SU-DHL-6 (cell line): ENCODE measurements around the gene LETM1.

Experiments used
- H2AFZ ChIP-seq: fragments of 200-600 bp; sonication (generic); 2 replicates; pipeline ENCODE4 v1.6.1; 2014; ENCODE audit warnings: low read depth, mild to moderate bottlenecking, moderate library complexity, mixed read lengths, antibody characterized with exemption, low read length; ENCODE audit not compliant: severe bottlenecking
- H3F3A ChIP-seq: fragments of 200-600 bp; shearing (Covaris generic); 2 replicates; pipeline ENCODE4 v1.6.0; 2016; ENCODE audit warnings: antibody characterized with exemption, mild to moderate bottlenecking; ENCODE audit not compliant: insufficient read depth
- H3K27ac ChIP-seq: fragments of 200-600 bp; sonication (generic); 2 replicates; pipeline ENCODE4 v1.5.1; 2016; ENCODE audit warnings: low read depth, mild to moderate bottlenecking, low read length, moderate library complexity, mixed read lengths
- H3K27me3 ChIP-seq: fragments of 200-600 bp; sonication (generic), shearing (Covaris generic); 2 replicates; pipeline ENCODE4 v1.6.0; 2014; ENCODE audit warnings: mild to moderate bottlenecking, low read length
- H3K36me3 ChIP-seq: fragments of 200-600 bp; sonication (generic); 2 replicates; pipeline ENCODE4 v1.6.1; 2014; ENCODE audit warnings: mild to moderate bottlenecking, low read length, mixed read lengths
- H3K4me2 ChIP-seq: fragments of 300-600, 200-600 bp; shearing (Covaris generic), sonication (generic); 2 replicates; pipeline ENCODE4 v1.6.0; 2014; ENCODE audit warnings: low read length, low read depth, mild to moderate bottlenecking; ENCODE audit not compliant: poor library complexity, severe bottlenecking
- H3K4me3 ChIP-seq: fragments of 200-600 bp; sonication (generic); 2 replicates; pipeline ENCODE4 v1.5.1; 2014; ENCODE audit warnings: antibody characterized with exemption, low read length, mild to moderate bottlenecking, mixed read lengths; ENCODE audit not compliant: insufficient read depth, poor library complexity, severe bottlenecking
- H3K79me2 ChIP-seq: fragments of 200-600 bp; sonication (generic); 2 replicates; pipeline ENCODE4 v1.6.1; 2014; ENCODE audit warnings: mild to moderate bottlenecking, low read length, moderate library complexity; ENCODE audit not compliant: insufficient read depth
- H3K9ac ChIP-seq: fragments of 200-600 bp; sonication (generic); 2 replicates; pipeline ENCODE4 v1.7.0; 2014; ENCODE audit warnings: mild to moderate bottlenecking, low read length
- H3K9me2 ChIP-seq: fragments of 200-600 bp; sonication (generic); replicated peaks from 2 replicates; pipeline ENCODE4 v1.6.1; 2014; ENCODE audit warnings: low read length; ENCODE audit not compliant: insufficient read depth
- H3K9me3 ChIP-seq: fragments of 200-600 bp; sonication (generic); 2 replicates; pipeline ENCODE4 v1.6.1; 2014; ENCODE audit warnings: low read length, mixed read lengths; ENCODE audit not compliant: insufficient read depth
- H4K20me1 ChIP-seq: fragments of 200-600 bp; sonication (generic); 2 replicates; pipeline ENCODE4 v1.6.1; 2014; ENCODE audit warnings: low read depth, mild to moderate bottlenecking, antibody characterized with exemption, low read length, moderate library complexity, mixed read lengths
- CTCF ChIP-seq: fragments of 200-600 bp; sonication (generic); IDR thresholded peaks from one replicate; pipeline ENCODE4 v1.5.1; 2017; ENCODE audit warnings: antibody characterized with exemption, mild to moderate bottlenecking, low read length, moderate library complexity; ENCODE audit not compliant: insufficient read depth, poor library complexity, severe bottlenecking
- EZH2phosphoT487 ChIP-seq: fragments of 200-600 bp; sonication (generic), shearing (Covaris generic); conservative IDR thresholded peaks from 2 replicates; pipeline ENCODE4 v1.6.1; 2018; ENCODE audit warnings: mild to moderate bottlenecking, antibody characterized with exemption, low read length, moderate library complexity, mixed read lengths

The LETM1 gene

DNA sequence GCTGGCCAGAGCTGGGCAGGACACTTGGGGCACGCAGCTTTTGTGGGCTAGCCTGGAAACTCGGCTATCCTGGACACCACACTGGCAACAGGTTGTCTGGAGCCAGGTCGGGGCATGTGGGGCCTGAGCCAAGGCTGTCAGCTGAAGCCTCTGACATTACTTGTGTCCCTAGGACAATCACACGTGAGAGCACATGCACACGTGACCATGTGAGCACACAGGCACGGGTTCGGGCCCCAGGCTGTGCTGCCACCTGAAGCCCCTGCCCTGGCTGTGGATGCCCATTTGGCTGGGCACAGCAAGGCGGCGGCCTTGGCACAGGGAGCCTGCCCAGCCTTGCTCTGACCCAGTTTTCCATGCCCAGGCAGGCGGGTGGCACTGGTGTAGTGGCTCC is 71.6 kb downstream of the LETM1 start:
- Histone ChIP-seq H3K79me2 (no peaks in the 10 kb centered on the region), H3F3A (no peaks in the 10 kb centered on the region), H3K9ac (no peak overlapping the region), H3K36me3 (no peaks in the 10 kb centered on the region), H3K4me3 (no peak overlapping the region), H2AFZ (no peak overlapping the region), H3K9me3 (no peaks in the 10 kb centered on the region), H4K20me1 (no peaks in the 10 kb centered on the region), H3K9me2 (no peaks in the 10 kb centered on the region), H3K27ac (no peak overlapping the region), H3K4me2 (no peak overlapping the region), H3K27me3 (no peaks in the 10 kb centered on the region)
- TF ChIP-seq EZH2phosphoT487 (no peak), CTCF (no peak)

DNA sequence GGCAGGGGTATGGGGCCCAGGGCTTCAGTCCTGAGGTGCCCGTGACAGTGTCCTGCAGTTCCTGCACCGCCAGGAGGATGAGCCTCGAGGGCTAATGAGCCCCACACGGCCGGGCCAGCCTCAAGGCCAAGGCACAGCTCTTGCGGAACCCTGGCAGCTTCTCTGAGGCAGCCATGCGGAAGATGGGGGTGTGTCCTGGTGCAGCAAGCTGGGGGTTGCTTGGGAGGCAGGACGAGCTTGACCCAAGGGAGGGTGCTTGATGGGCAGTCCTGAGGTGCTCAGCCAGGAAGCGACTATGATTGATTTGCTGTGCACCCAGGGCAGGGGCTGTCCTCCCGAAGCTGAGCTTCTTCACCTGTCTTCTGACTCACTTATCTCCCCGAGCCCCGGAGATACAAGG is 72.0 kb downstream of the LETM1 start:
- H3K4me2 ChIP-seq: no peak overlapping the region
- H4K20me1 ChIP-seq: no peaks in the 10 kb centered on the region
- H2AFZ ChIP-seq: no peak overlapping the region
- H3K79me2 ChIP-seq: no peaks in the 10 kb centered on the region
- no peaks in the 10 kb centered on the region for H3K36me3 ChIP-seq
- no peaks in the 10 kb centered on the region for H3K9me3 ChIP-seq
- no peaks in the 10 kb centered on the region for H3K27me3 ChIP-seq
- no peak overlapping the region for H3K4me3 ChIP-seq
- H3F3A ChIP-seq: no peaks in the 10 kb centered on the region
- TF ChIP-seq CTCF: no peak
- no peak for TF ChIP-seq EZH2phosphoT487
- no peaks in the 10 kb centered on the region for H3K9me2 ChIP-seq
- no peak overlapping the region for H3K9ac ChIP-seq
- no peak overlapping the region for H3K27ac ChIP-seq

DNA sequence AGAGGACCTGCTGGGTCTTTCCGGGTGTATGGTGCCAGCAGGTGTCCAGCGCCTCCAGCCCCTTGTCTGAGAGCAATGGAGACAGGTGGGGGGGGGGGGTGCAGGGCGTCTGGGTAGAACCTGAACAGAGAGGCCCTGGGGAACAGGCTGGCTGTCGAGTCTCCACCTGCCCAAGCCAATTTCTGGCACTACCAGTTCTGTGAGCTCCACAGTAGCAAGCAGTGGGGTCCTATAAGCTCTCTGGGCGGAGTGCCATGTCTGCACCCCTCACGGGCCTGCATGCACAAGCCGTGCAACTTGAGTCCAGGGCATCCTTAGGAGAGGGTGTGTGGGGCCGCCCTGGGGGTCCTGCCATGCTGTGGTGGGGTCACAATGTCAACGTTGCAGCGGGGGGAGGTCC is 72.9 kb downstream of the LETM1 start:
- H2AFZ ChIP-seq: no peak overlapping the region
- no peaks in the 10 kb centered on the region for H3F3A ChIP-seq
- no peaks in the 10 kb centered on the region for H3K9me2 ChIP-seq
- H3K79me2 ChIP-seq: no peaks in the 10 kb centered on the region
- no peaks in the 10 kb centered on the region for H3K27me3 ChIP-seq
- H3K36me3 ChIP-seq: no peaks in the 10 kb centered on the region
- no peak overlapping the region for H3K4me3 ChIP-seq
- no peaks in the 10 kb centered on the region for H3K9me3 ChIP-seq
- TF ChIP-seq EZH2phosphoT487 (no peak), CTCF (no peak)
- H3K27ac ChIP-seq: no peak overlapping the region
- no peaks in the 10 kb centered on the region for H4K20me1 ChIP-seq
- H3K9ac ChIP-seq: no peak overlapping the region
- H3K4me2 ChIP-seq: no peak overlapping the region

- H3K4me3 ChIP-seq: no peak overlapping the region
- no peak overlapping the region for H2AFZ ChIP-seq
- H3K79me2 ChIP-seq: no peaks in the 10 kb centered on the region
- no peaks in the 10 kb centered on the region for H3K36me3 ChIP-seq
- TF ChIP-seq EZH2phosphoT487 (no peak), CTCF (no peak)
- H4K20me1 ChIP-seq: no peaks in the 10 kb centered on the region
- H3K4me2 ChIP-seq: no peak overlapping the region
- no peaks in the 10 kb centered on the region for H3K27me3 ChIP-seq
- no peak overlapping the region for H3K27ac ChIP-seq
- H3F3A ChIP-seq: no peaks in the 10 kb centered on the region
- H3K9ac ChIP-seq: no peak overlapping the region
- no peaks in the 10 kb centered on the region for H3K9me2 ChIP-seq
- no peaks in the 10 kb centered on the region for H3K9me3 ChIP-seq
These were observed 75.5 kb downstream of the LETM1 start for GRCh38 chr4:1780435-1780834.
